Endothelial cell of umbilical vein (primary cell): ENCODE measurements around the gene NSUN4. TPM values are rescaled to one million over a fixed set of nuclear protein-coding genes. Genes with fewer than 3 reads are reported as not detected.

ENCODE experiments used
- BruUV-seq: library from RNA; stranded (reverse); fragments of 400-500 nt; replicated peaks from 2 replicates; lab custom pipeline; 2021; lab: Mats Ljungman, UMichigan
- CTCF ChIA-PET: fragments of 300-600, 350-600 bp; sonication (Branson Sonifier 250); formaldehyde crosslinking; loops from one replicate; lab custom pipeline; 2021; ENCODE audit warnings: antibody characterized with exemption, inconsistent platforms; lab: Charles Lee
- POLR2A ChIA-PET: fragments of 300-600, 350-600 bp; sonication (Branson Sonifier 250); formaldehyde crosslinking; loops from one replicate; lab custom pipeline; 2021; ENCODE audit warnings: antibody characterized with exemption, inconsistent platforms; lab: Charles Lee
- DNase-seq: peaks from one replicate; pipeline ENCODE4 v3.0.0-alpha.2; 2011; ENCODE audit warnings: low read depth, low spot score
- FAIRE-seq: peaks from 2 replicates; lab custom pipeline; 2011; peaks lifted over from hg19 to GRCh38; lab: Jason Lieb, UNC
- H2AFZ ChIP-seq: 2 replicates; pipeline ENCODE4 v1.6.0; 2012; ENCODE audit warnings: low read depth, low read length, control low read depth, inconsistent platforms
- H3K27ac ChIP-seq: 2 replicates; pipeline ENCODE4 v1.5.1; 2011; ENCODE audit warnings: low read depth, mild to moderate bottlenecking, control low read depth, low read length, moderate library complexity; ENCODE audit not compliant: insufficient read depth
- H3K27me3 ChIP-seq, 2 experiments: 2 replicates each; pipeline versions ENCODE4 v1.6.0 to v1.6.1; 2011; ENCODE audit warnings: low read length in 2 of 2, mixed read lengths in 1 of 2; ENCODE audit not compliant: control insufficient read depth in 2 of 2, insufficient read depth in 2 of 2
- H3K36me3 ChIP-seq, 2 experiments: 2 replicates in 1 of 2; 3 replicates in 1 of 2; pipeline ENCODE4 v1.5.1; 2011; ENCODE audit warnings: low read length in 2 of 2, mild to moderate bottlenecking in 1 of 2, moderate library complexity in 1 of 2; ENCODE audit not compliant: control insufficient read depth in 2 of 2, insufficient read depth in 2 of 2; ENCODE audit errors: extremely low read depth in 1 of 2
- H3K4me1 ChIP-seq: 3 replicates; pipeline ENCODE4 v1.5.1; 2011; ENCODE audit warnings: mild to moderate bottlenecking, low read length; ENCODE audit not compliant: control insufficient read depth, insufficient read depth; ENCODE audit errors: extremely low read depth
- H3K4me2 ChIP-seq: 2 replicates; pipeline ENCODE4 v1.6.1; 2011; ENCODE audit warnings: low read length, control low read depth, mixed read lengths; ENCODE audit not compliant: insufficient read depth
- H3K4me3 ChIP-seq, 3 experiments: fragments of 200-600 bp in 1 of 3; sonication (generic), shearing (Covaris generic) in 1 of 3; replicated peaks in 1 of 3; 2 replicates each; pipeline ENCODE4 v1.5.1; 2011 to 2016; ENCODE audit warnings: control low read depth in 3 of 3, low read length in 3 of 3, mild to moderate bottlenecking in 2 of 3, inconsistent platforms in 1 of 3, low read depth in 1 of 3, moderate library complexity in 1 of 3; ENCODE audit not compliant: insufficient read depth in 1 of 3
- H3K79me2 ChIP-seq: 2 replicates; pipeline ENCODE4 v1.6.0; 2012; ENCODE audit warnings: low read length, inconsistent platforms; ENCODE audit not compliant: control insufficient read depth, insufficient read depth
- H3K9ac ChIP-seq: replicated peaks from 2 replicates; pipeline ENCODE3; 2011; ENCODE audit warnings: low read length, control low read depth; ENCODE audit not compliant: insufficient read depth; ENCODE audit errors: extremely low read depth
- H3K9me1 ChIP-seq: replicated peaks from 3 replicates; pipeline ENCODE4 v1.6.0; 2011; ENCODE audit warnings: mild to moderate bottlenecking, low read length; ENCODE audit not compliant: control insufficient read depth, insufficient read depth; ENCODE audit errors: extremely low read depth
- H3K9me3 ChIP-seq: replicated peaks from 2 replicates; pipeline ENCODE4 v1.5.1; 2012; ENCODE audit warnings: low read length, inconsistent platforms; ENCODE audit not compliant: control insufficient read depth, insufficient read depth
- H4K20me1 ChIP-seq: replicated peaks from 2 replicates; pipeline ENCODE3; 2011; ENCODE audit warnings: mild to moderate bottlenecking, low read length; ENCODE audit not compliant: control insufficient read depth, insufficient read depth; ENCODE audit errors: extremely low read depth
- CTCF ChIP-seq, 2 donors: IDR thresholded peaks; 1 replicate in 1 of 2; 2 replicates in 1 of 2; pipeline ENCODE4 v1.5.1; 2011; ENCODE audit warnings: low read length in 2 of 2, mild to moderate bottlenecking in 2 of 2, moderate library complexity in 2 of 2, control low read depth in 1 of 2, inconsistent platforms in 1 of 2, low read depth in 1 of 2; ENCODE audit not compliant: insufficient read depth in 1 of 2; ENCODE audit errors: extremely low read depth in 1 of 2
- EZH2 ChIP-seq: IDR thresholded peaks from 2 replicates; pipeline ENCODE4 v1.6.1; 2012; ENCODE audit warnings: borderline replicate concordance, low read depth, mild to moderate bottlenecking, moderate library complexity, low read length, inconsistent platforms; ENCODE audit not compliant: severe bottlenecking
- FOS ChIP-seq: IDR thresholded peaks from 2 replicates; pipeline ENCODE4 v1.6.1; 2011; ENCODE audit warnings: mild to moderate bottlenecking, low read length, moderate library complexity, borderline replicate concordance; ENCODE audit not compliant: insufficient read depth
- GATA2 ChIP-seq: IDR thresholded peaks from 2 replicates; pipeline ENCODE4 v1.7.0; 2011; ENCODE audit warnings: low read depth, mild to moderate bottlenecking, moderate library complexity, mixed read lengths, low read length; ENCODE audit not compliant: insufficient read length, insufficient read depth
- JUN ChIP-seq: IDR thresholded peaks from 2 replicates; pipeline ENCODE4 v1.6.1; 2011; ENCODE audit warnings: borderline replicate concordance, low read depth; ENCODE audit not compliant: insufficient read length, insufficient read depth
- MYC ChIP-seq: IDR thresholded peaks from one replicate; pipeline ENCODE4 v1.6.1; 2011; ENCODE audit warnings: mild to moderate bottlenecking, low read depth, low read length
- POLR2A ChIP-seq: IDR thresholded peaks from 2 replicates; pipeline ENCODE4 v1.6.1; 2012; ENCODE audit warnings: low read depth, mild to moderate bottlenecking, control low read depth, low read length
- POLR2AphosphoS5 ChIP-seq: IDR thresholded peaks from 2 replicates; pipeline ENCODE4 v1.6.1; 2012; ENCODE audit warnings: low read depth, mild to moderate bottlenecking, control low read depth, low read length, moderate library complexity; ENCODE audit not compliant: insufficient read depth
- dilution Hi-C: fragments of 300-500 bp; cut with MboI; formaldehyde crosslinking; loops from one replicate; pipeline ENCODE4 v1.15.0; 2019; ENCODE audit warnings: low sequenced_read_pairs; ENCODE audit not compliant: extremely low pct_ligation_motif_present
- intact Hi-C: fragments of 100-400 bp; cut with micrococcal nuclease; formaldehyde crosslinking; loops from one replicate; pipeline ENCODE4 v1.10.0; 2022
- polyA plus RNA-seq, 4 experiments: library from polyadenylated mRNA; depleted of rRNA in 3 of 4; stranded (reverse) in 3 of 4; unstranded in 1 of 4; fragments of >200 nt; gene quantifications; 2 replicates each; pipeline versions ENCODE4 v1.2.1 to v1.2.3, GENCODE V29; 2011 to 2012; ENCODE audit warnings: missing spikeins in 1 of 4
- total RNA-seq: library from RNA; stranded (reverse); gene quantifications from 2 replicates; pipeline ENCODE4 v1.2.3, GENCODE V29; 2021
- TF ChIP-seq, protein P1 (sequence below): IDR thresholded peaks from 2 replicates; pipeline ENCODE4 v1.6.1; 2011; ENCODE audit not compliant: insufficient read depth, insufficient read length

Gene NSUN4
- total and polyA plus RNA-seq, 2 donors (not counting 3 experiments of a cell fraction or from before 2014, with no cell fraction given), result 21.6 to 23.4 TPM

DNA sequence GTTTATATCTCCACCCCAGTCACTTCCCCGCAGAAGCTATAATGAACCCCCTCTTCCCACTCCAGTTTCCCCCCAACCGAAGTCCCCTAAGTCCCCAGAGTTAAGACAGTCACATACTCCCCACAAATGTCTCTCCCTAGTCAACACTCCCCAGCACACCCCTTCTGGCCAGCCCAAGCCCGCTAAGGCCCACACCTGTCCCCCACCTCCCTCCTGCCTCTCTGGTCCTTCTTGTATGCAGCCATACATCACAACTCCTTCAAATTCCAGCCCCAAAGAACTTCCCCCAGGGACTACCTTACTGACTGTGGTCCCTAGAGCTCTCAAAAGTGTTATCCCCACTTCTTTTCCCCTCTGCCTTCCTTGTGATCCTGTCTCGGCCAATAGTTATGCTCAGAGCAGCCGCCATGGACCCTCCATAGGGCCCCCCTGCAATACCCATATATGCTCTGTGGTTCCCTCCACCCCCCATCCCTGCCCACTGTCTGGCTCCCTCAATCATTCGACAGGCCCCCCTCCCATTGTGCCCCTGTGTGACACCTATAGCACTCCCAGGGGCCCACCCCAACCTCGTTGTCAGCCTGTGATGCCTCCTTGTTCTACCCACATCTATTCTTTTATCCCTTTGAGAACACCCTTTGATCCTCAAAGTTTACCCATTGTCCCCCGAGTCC lies 2.2 kb downstream of the NSUN4 start:
- Histone ChIP-seq H3K4me3 (no peak overlapping the region), H4K20me1 (no peaks in the 10 kb centered on the region), H3K9me3 (no peaks in the 10 kb centered on the region), H3K27me3 (no peaks in the 10 kb centered on the region), H3K4me1 (peaks cover 10% of the 10 kb centered on the region), H3K9ac (no peak overlapping the region), H2AFZ (no peak overlapping the region), H3K36me3 (peaks cover 3 to 15% of the 10 kb centered on the region in 2 experiments), H3K79me2 (peaks cover 24% of the 10 kb centered on the region), H3K9me1 (no peaks in the 10 kb centered on the region), H3K4me2 (no peak overlapping the region), H3K27ac (no peak overlapping the region)
- intact Hi-C loops, result loop anchor here (5.0 kb wide), 1 partner anchor 161 kb away; no protein-coding TSS in a partner anchor
- no peak for FAIRE-seq
- DNase-seq, result no peak
- ChIA-PET POLR2A (no interaction called here), CTCF (interaction anchor here (0.8 to 1.3 kb wide), 3 partner anchors 9 to 96 kb away, joined by 3 to 6 read pairs (median 4); partner anchors contain the start of gene RAD54L)
- dilution Hi-C loops, result no loop called here
- TF ChIP-seq EZH2, result no peak
- TF ChIP-seq CTCF (IDR thresholded peaks at IDR 0.05; ENCODE audit: extremely low read depth in 1 of 2, insufficient read depth in 1 of 2, low read depth in 1 of 2, low read length in 2 of 2), result no peak
- TF ChIP-seq MYC, result no peak
- no peak for TF ChIP-seq FOS
- no peak for TF ChIP-seq JUN
- no peak for TF ChIP-seq GATA2
- TF ChIP-seq, protein P1, sequence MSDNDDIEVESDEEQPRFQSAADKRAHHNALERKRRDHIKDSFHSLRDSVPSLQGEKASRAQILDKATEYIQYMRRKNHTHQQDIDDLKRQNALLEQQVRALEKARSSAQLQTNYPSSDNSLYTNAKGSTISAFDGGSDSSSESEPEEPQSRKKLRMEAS, result no peak
- TF ChIP-seq POLR2A, result no peak
- TF ChIP-seq POLR2AphosphoS5, result no peak
- BruUV-seq, result no TSS peak
